CD4-positive, alpha-beta T cell (primary cell): ENCODE data around the gene COA4. TPM values are rescaled to one million over a fixed set of nuclear protein-coding genes. Genes with fewer than 3 reads are reported as not detected.

Source experiments
- ATAC-seq: fragments of 200-7000 bp; cut with Tn5 transposase; one replicate; pipeline ENCODE4 v1.10.0; 2022; ENCODE audit warnings: mild to moderate bottlenecking; ENCODE audit not compliant: poor library complexity
- CTCF ChIA-PET: fragments of 350-600 bp; sonication (Branson Sonifier 250); formaldehyde crosslinking; loops from one replicate; lab custom pipeline; 2021; ENCODE audit warnings: antibody characterized with exemption, inconsistent platforms; lab: Charles Lee
- POLR2A ChIA-PET: fragments of 350-600 bp; sonication (Branson Sonifier 250); formaldehyde crosslinking; loops from one replicate; lab custom pipeline; 2021; ENCODE audit warnings: antibody characterized with exemption, inconsistent platforms; lab: Charles Lee
- DNase-seq, 14 experiments: peaks; one replicate each; pipeline ENCODE4 v3.0.0-alpha.2; 2013 to 2020; ENCODE audit warnings: mixed read lengths in 2 of 14
- H3K27ac ChIP-seq, 2 donors: one replicate each; pipeline versions ENCODE4 v1.5.1 to v1.7.0; 2013; ENCODE audit warnings: low read length in 2 of 2, low read depth in 1 of 2, mild to moderate bottlenecking in 1 of 2
- H3K27me3 ChIP-seq, 2 experiments: 1 replicate in 1 of 2; 2 replicates in 1 of 2; pipeline versions ENCODE4 v1.6.1 to v1.7.0; 2013; ENCODE audit warnings: low read length in 2 of 2, control low read depth in 1 of 2, mild to moderate bottlenecking in 1 of 2, moderate library complexity in 1 of 2; ENCODE audit not compliant: insufficient read depth in 2 of 2, control insufficient read depth in 1 of 2
- H3K36me3 ChIP-seq: one replicate; pipeline ENCODE4 v1.6.1; 2013; ENCODE audit warnings: low read length, control low read depth; ENCODE audit not compliant: insufficient read depth
- H3K4me1 ChIP-seq: one replicate; pipeline ENCODE4 v1.6.1; 2013; ENCODE audit warnings: low read length, control low read depth; ENCODE audit not compliant: insufficient read depth
- H3K4me3 ChIP-seq: one replicate; pipeline ENCODE4 v1.5.1; 2013; ENCODE audit warnings: mild to moderate bottlenecking, low read length, moderate library complexity
- H3K9me3 ChIP-seq, 2 experiments: 1 replicate in 1 of 2; 2 replicates in 1 of 2; pipeline versions ENCODE4 v1.6.1 to v1.7.0; 2013; ENCODE audit warnings: low read length in 2 of 2, mild to moderate bottlenecking in 2 of 2, control low read depth in 1 of 2, moderate library complexity in 1 of 2; ENCODE audit not compliant: control insufficient read depth in 1 of 2, insufficient read depth in 1 of 2
- H3K27ac Mint-ChIP-seq: one replicate; pipeline ENCODE4 v1.8.0; 2020; ENCODE audit warnings: mixed read lengths
- H3K27me3 Mint-ChIP-seq: one replicate; pipeline ENCODE4 v1.8.0; 2021; ENCODE audit warnings: mixed read lengths
- H3K36me3 Mint-ChIP-seq: one replicate; pipeline ENCODE4 v1.8.0; 2021; ENCODE audit warnings: low read depth, mixed read lengths
- H3K4me1 Mint-ChIP-seq: one replicate; pipeline ENCODE4 v1.8.0; 2021; ENCODE audit warnings: low read depth, mixed read lengths
- H3K4me3 Mint-ChIP-seq: one replicate; pipeline ENCODE4 v1.8.0; 2020; ENCODE audit warnings: mild to moderate bottlenecking, mixed read lengths
- H3K9me3 Mint-ChIP-seq: one replicate; pipeline ENCODE4 v1.8.0; 2020; ENCODE audit warnings: mixed read lengths
- intact Hi-C, 2 experiments: fragments of 100-400 bp; cut with DNase I in 1 of 2; cut with micrococcal nuclease in 1 of 2; formaldehyde crosslinking; loops; one replicate each; pipeline versions ENCODE4 v1.15.1 to v1.9.0; 2023 to 2025; cut with DNase I, micrococcal nuclease
- total RNA-seq, 174 experiments: library from RNA in 2 of 174; stranded (reverse) in 2 of 174; gene quantifications; one replicate each; pipeline ENCODE4 v1.2.3 and lab custom pipeline; 2021 to 2026
- TF ChIP-seq, protein P1 (sequence below): fragments of 200-600 bp; IDR thresholded peaks from one replicate; pipeline ENCODE4 v1.8.0; 2022; ENCODE audit warnings: antibody characterized with exemption, mild to moderate bottlenecking

Gene COA4
- total RNA-seq, 2 experiments from 2014 or later = 20.7 to 23.9 TPM

DNA sequence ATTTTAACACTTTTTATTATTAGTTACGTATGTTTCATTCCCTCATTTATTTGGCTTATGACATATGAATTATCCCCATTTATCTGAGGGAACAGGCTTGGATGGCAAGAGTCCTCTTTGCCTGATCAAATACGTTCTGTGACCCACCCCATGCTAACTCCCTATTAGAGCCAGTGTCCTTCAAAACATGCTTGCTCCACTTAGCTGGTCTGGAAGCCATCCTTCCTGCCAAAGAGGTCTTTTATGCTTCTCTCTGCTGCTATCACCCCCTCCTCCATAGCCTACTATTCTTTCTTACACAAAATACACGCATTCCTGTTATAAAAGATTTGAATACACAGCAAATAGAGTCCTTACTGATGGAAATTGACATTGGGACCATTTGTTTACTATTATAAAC lies 6.4 kb downstream of the COA4 start:
- Histone ChIP-seq H3K4me3 (no peak overlapping the region), H3K9me3 (no peaks in the 10 kb centered on the region), H3K4me1 (peaks cover 10% of the 10 kb centered on the region), H3K27ac (no peak overlapping the region), H3K36me3 (peaks cover 40% of the 10 kb centered on the region), H3K27me3 (no peaks in the 10 kb centered on the region)
- ChIA-PET POLR2A (interaction anchor here (0.6 to 1.3 kb wide), 2 partner anchors 91 to 508 kb away, joined by 3 to 4 read pairs; no protein-coding TSS in a partner anchor), CTCF (interaction anchor here (1.1 kb wide), 1 partner anchor 244 kb away, joined by 3 read pairs; no protein-coding TSS in a partner anchor)
- intact Hi-C loops = loop anchor here in 1 of 2 experiments (10.0 kb wide), 2 partner anchors 495 to 525 kb away; partner anchors contain the start of genes PGM2L1 and RELT
- Mint-ChIP-seq H3K4me3 (no peak overlapping the region), H3K4me1 (peaks cover 16% of the 10 kb centered on the region), H3K27ac (peak overlapping the region; percentile 39), H3K27me3 (no peaks in the 10 kb centered on the region), H3K36me3 (peaks cover 66% of the 10 kb centered on the region), H3K9me3 (no peaks in the 10 kb centered on the region)
- ATAC-seq (no peak), DNase-seq (no peak)
- TF ChIP-seq, protein P1, sequence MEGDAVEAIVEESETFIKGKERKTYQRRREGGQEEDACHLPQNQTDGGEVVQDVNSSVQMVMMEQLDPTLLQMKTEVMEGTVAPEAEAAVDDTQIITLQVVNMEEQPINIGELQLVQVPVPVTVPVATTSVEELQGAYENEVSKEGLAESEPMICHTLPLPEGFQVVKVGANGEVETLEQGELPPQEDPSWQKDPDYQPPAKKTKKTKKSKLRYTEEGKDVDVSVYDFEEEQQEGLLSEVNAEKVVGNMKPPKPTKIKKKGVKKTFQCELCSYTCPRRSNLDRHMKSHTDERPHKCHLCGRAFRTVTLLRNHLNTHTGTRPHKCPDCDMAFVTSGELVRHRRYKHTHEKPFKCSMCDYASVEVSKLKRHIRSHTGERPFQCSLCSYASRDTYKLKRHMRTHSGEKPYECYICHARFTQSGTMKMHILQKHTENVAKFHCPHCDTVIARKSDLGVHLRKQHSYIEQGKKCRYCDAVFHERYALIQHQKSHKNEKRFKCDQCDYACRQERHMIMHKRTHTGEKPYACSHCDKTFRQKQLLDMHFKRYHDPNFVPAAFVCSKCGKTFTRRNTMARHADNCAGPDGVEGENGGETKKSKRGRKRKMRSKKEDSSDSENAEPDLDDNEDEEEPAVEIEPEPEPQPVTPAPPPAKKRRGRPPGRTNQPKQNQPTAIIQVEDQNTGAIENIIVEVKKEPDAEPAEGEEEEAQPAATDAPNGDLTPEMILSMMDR = no peak

DNA sequence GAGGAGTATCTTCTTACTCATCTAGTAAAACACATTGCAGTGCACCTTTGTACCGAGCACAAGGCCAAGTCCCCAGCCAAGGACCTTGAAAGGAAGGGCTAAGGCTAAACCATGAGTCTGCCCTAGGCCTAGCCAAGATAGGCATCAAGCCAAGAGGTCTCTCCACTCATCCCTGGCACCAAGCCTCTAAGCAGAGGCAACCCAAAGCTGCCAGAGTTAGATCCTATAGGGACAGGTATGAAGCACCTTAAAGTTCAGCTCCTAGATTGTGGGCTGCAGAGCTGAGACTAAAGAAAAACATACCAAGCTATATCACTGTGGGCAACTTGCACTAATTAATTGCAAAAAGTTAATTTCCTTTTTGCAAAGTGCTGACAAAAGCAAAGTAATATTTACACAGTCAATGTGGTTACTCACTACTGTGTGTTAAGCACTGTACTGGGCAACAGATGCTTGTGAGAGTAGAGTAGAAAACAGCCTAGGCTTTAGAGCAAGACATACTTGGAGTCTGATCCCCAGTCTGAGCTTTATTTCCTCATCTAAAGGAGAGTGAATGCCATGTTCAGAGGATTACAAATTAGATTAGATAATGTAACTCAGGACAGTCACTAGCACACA lies 7.2 kb downstream of the COA4 start:
- intact Hi-C loops = no loop called here
- Mint-ChIP-seq H3K36me3 (peaks cover 66% of the 10 kb centered on the region), H3K27ac (peak overlapping the region; percentile 53), H3K4me3 (no peak overlapping the region), H3K4me1 (peaks cover 8% of the 10 kb centered on the region), H3K27me3 (no peaks in the 10 kb centered on the region), H3K9me3 (no peaks in the 10 kb centered on the region)
- ChIA-PET CTCF (interaction anchor here (1.1 kb wide), 1 partner anchor 244 kb away, joined by 3 read pairs; no protein-coding TSS in a partner anchor), POLR2A (interaction anchor here (1.3 to 1.6 kb wide), 3 partner anchors 10 to 109 kb away, joined by 3 to 4 read pairs (median 4); partner anchors contain the start of gene RAB6A)
- TF ChIP-seq, protein P1 = no peak
- Histone ChIP-seq H3K9me3 (no peaks in the 10 kb centered on the region), H3K4me3 (no peak overlapping the region), H3K36me3 (peaks cover 45% of the 10 kb centered on the region), H3K27me3 (no peaks in the 10 kb centered on the region), H3K27ac (no peak overlapping the region), H3K4me1 (peaks cover 2% of the 10 kb centered on the region)
- DNase-seq = no peak
- no peak for ATAC-seq

DNA sequence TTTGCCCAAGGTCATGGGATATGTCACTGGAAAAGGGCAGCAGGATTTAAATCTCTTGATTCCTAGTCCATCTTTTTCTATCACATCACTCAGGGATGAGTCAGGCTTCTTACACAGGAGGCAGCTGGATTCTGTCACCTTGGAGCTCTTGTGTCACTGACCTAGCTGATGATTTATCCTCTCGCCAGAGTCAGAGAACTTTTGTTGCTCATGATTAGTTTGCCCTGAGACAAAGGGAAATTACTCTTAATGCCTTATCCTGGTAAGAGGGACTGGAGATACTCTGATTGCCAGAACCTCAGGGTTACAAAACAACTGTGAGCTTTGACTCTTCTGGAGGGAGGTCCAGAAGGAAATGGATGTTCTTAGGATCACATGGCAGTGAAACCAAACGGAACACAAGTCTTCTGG lies 10.1 kb downstream of the COA4 start:
- Mint-ChIP-seq H3K27me3 (no peaks in the 10 kb centered on the region), H3K4me3 (no peak overlapping the region), H3K9me3 (no peaks in the 10 kb centered on the region), H3K36me3 (peaks cover 62% of the 10 kb centered on the region), H3K27ac (no peak overlapping the region), H3K4me1 (no peaks in the 10 kb centered on the region)
- Histone ChIP-seq H3K36me3 (peaks cover 34% of the 10 kb centered on the region), H3K27me3 (no peaks in the 10 kb centered on the region), H3K4me1 (no peaks in the 10 kb centered on the region), H3K9me3 (no peaks in the 10 kb centered on the region), H3K27ac (no peak overlapping the region), H3K4me3 (no peak overlapping the region)
- no peak for DNase-seq
- no peak for ATAC-seq
- ChIA-PET CTCF (no interaction called here), POLR2A (interaction anchor here (1.3 kb wide), 1 partner anchor 12 kb away, joined by 5 read pairs; no protein-coding TSS in a partner anchor)
- intact Hi-C loops = no loop called here
- TF ChIP-seq, protein P1 = no peak
